Measurements from ENCODE around the gene DNASE1L3.
"Not testable (repeated sequence)": the region's sequence is repeated elsewhere in the genome, so short reads cannot be mapped to it uniquely, and the experiment has no call there.

DNASE1L3 gene, protein sequence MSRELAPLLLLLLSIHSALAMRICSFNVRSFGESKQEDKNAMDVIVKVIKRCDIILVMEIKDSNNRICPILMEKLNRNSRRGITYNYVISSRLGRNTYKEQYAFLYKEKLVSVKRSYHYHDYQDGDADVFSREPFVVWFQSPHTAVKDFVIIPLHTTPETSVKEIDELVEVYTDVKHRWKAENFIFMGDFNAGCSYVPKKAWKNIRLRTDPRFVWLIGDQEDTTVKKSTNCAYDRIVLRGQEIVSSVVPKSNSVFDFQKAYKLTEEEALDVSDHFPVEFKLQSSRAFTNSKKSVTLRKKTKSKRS

DNA sequence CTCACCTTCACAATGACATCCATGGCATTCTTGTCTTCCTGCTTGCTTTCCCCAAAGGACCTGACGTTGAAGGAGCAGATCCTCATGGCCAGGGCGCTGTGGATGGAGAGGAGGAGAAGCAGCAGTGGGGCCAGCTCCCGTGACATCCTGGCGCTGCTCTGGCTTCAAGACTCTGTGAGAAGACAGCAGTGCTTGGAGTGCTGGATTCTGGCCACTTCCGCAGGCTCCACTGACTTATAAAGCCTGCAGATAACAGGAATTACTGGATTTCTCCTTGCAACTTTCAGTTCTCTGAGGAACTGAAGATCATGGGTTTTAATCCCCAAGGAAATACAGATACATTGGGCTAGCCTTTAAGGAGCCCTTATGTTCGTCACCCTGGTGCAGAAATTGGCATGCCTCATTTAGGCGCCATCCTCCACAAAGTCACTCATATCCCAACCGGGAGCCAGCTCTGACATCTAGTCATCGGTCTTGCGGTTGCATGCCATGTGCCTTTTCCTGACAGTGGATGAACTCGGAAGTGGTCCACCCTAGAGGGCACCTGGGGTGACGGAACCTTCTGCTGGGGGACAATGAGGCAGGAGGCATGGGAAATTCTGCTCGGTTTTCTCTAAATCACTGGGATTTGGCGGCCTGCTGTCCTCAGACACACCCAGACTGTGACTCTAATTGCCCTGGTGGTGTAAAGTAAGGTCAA, at the start of gene DNASE1L3:
DNASE1L3 (minus strand) TSS at position 212 of the 700 bp plus-strand sequence; CDS start at position 146, 66 bp downstream.
- Histone ChIP-seq H3K4me1 (ENCODE audit: insufficient read depth, low read length) (peaks cover 13% of the 10 kb centered on the region; the same call in 1 of the 2 replicates), H3K9ac (ENCODE audit: low read depth, low read length) (no peak within 1 kb of the TSS), H3K9me3 (ENCODE audit: control insufficient read depth, insufficient read depth, low read length) (no peaks in the 10 kb centered on the region), H3K36me3 (ENCODE audit: insufficient read depth, low read length) (no peaks in the 10 kb centered on the region)

DNA sequence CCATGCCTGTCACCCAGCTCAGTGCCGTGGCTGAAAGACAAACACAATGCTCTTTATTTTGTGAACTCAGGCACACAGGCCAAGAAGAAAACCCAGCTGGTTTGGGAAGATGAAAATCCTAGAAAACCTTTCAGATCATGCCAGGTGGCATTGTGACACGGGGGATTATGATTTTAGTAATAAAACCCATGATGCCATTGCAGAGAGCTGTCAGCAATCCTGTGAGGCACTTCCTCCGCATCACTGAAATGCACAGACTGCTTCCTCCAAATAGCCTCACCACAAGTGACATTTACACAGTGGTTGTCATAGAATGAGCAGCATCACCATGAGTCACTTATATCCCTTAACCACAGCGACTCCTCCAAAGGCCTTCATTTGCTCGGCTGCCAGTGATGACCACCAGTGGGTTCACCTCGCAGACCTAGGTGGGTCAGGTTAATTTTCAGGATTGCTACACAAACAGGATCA, 49.5 kb upstream of the DNASE1L3 start:
- Histone ChIP-seq H3K36me3 (ENCODE audit: insufficient read depth, low read length) (no peaks in the 10 kb centered on the region), H3K4me1 (ENCODE audit: insufficient read depth, low read length) (no peaks in the 10 kb centered on the region), H3K9ac (ENCODE audit: low read depth, low read length) (no peak overlapping the region), H3K9me3 (ENCODE audit: control insufficient read depth, insufficient read depth, low read length) (no peaks in the 10 kb centered on the region)

DNA sequence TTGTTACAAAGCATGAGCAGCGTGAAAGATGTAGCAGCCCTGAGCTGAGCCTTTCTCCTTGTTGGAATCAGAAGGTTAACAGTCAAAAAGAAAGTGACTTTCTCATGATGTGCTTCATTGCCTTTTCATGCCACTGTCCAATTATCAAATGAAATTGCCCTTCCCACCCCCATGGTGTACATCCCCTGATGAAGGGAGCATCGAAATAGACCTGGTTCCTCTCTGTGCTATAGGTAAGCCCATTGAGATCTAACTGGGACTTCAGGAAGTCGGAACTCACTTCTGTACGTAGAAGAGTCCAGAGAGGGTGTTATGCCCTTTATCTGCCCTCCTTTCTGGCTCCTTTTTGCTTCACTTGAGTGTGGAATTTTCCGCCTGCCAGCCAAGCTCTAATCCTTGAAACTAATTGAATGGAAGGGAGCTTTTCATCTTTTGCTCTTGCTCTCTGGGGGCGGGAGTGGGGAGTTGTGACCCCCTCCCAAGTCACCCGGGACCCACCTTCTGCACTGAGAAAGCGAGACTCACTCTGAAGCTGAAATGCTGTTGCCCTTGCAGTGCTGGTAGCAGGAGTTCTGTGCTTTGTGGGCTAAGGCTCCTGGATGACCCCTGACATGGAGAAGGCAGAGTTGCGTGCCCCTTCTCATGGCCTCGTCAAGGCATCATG, 47.8 kb upstream of the DNASE1L3 start:
- Histone ChIP-seq H3K36me3 (ENCODE audit: insufficient read depth, low read length) (no peaks in the 10 kb centered on the region), H3K9me3 (ENCODE audit: control insufficient read depth, insufficient read depth, low read length) (no peaks in the 10 kb centered on the region), H3K9ac (ENCODE audit: low read depth, low read length) (no peak overlapping the region), H3K4me1 (ENCODE audit: insufficient read depth, low read length) (no peaks in the 10 kb centered on the region)

DNA sequence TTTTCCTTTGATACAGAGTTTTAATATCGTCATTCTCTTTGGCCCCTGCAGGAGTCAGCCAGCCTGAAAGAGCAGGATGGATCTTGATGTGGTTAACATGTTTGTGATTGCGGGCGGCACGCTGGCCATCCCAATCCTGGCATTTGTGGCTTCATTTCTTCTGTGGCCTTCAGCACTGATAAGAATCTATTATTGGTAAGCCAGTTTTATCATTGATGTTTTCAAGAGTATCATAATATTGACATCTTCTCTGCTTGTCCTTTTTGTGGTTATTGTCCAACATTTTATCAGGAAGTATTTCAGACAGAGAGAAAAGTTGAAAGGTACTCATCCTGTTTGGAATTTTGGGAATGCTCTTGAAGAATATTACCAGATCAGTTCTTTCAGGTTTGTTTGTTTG, 45.7 kb upstream of the DNASE1L3 start:
- Histone ChIP-seq H3K9ac (ENCODE audit: low read depth, low read length) (no peak overlapping the region), H3K36me3 (ENCODE audit: insufficient read depth, low read length) (no peaks in the 10 kb centered on the region), H3K9me3 (ENCODE audit: control insufficient read depth, insufficient read depth, low read length) (no peaks in the 10 kb centered on the region), H3K4me1 (ENCODE audit: insufficient read depth, low read length) (no peaks in the 10 kb centered on the region)

DNA sequence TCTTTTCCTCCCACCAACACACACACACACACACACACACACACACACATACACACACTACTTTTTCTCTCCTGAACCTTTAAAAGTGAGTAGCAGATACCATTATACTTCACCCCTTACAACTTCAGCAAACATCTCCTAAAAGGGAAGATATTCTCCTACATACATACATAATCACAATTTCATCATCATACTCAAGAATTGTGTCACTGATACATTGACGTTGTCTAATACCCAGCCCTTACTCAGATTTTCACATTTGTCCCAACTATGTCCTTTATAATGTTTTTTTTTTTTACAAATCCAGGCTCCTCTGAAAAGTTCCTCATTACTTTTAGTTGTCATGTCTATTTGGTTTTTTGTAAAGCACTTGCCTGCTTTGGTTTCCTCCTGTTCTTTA, 45.3 kb upstream of the DNASE1L3 start:
- Histone ChIP-seq H3K36me3 (ENCODE audit: insufficient read depth, low read length) (no peaks in the 10 kb centered on the region), H3K9me3 (ENCODE audit: control insufficient read depth, insufficient read depth, low read length) (no peaks in the 10 kb centered on the region), H3K4me1 (ENCODE audit: insufficient read depth, low read length) (no peaks in the 10 kb centered on the region), H3K9ac (ENCODE audit: low read depth, low read length) (no peak overlapping the region)

DNA sequence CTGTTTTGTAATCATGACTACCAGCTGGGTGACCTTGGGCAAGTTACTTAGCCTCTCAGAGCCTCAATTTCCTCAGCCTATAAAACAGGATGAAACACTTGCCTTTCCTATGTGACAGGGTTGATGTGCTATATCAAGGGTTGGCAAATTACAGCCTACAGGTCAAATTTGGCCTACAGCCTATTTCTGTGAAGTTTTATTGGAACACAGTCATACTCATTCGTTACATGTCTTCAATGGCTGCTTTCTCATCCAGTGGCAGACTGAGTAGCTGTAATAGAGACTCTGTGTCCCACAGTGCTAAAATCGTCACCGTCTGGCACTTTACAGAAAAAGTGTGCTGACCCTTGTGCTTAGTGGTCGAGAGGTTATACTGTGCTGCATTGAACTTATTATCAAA, 43.4 kb upstream of the DNASE1L3 start:
- no peak overlapping the region for H3K9ac ChIP-seq (ENCODE audit: low read depth, low read length)

DNA sequence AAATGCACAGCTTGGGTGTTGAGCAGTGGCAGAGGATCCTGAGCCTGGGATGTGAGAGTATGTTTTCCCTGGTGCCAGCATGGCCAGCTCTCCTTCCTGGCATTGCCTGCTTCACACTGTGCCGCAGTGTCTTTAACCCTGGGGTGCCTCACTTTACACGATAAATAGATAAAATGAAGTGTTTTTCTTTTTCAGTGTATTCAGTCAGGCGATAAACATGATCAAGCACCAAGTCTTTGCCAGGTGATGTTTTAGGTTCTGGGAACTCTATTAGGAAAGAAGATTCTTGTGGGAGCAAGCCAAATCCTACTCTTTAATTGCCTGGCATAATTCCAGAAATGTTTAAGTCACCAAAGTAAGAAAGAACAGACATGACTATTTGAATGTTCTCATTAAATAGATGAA, 40.9 kb upstream of the DNASE1L3 start:
- no peak overlapping the region for H3K9ac ChIP-seq (ENCODE audit: low read depth, low read length)
- H3K9me3 ChIP-seq (ENCODE audit: control insufficient read depth, insufficient read depth, low read length): no peaks in the 10 kb centered on the region
- H3K36me3 ChIP-seq (ENCODE audit: insufficient read depth, low read length): no peaks in the 10 kb centered on the region
- peaks cover 9% of the 10 kb centered on the region; the same call in 1 of the 2 replicates for H3K4me1 ChIP-seq (ENCODE audit: insufficient read depth, low read length)

More for the DNA sequence above, 43.4 kb upstream of the DNASE1L3 start:
- Histone ChIP-seq H3K4me1 (ENCODE audit: insufficient read depth, low read length) (peaks cover 9% of the 10 kb centered on the region; the same call in 1 of the 2 replicates), H3K9me3 (ENCODE audit: control insufficient read depth, insufficient read depth, low read length) (no peaks in the 10 kb centered on the region), H3K36me3 (ENCODE audit: insufficient read depth, low read length) (no peaks in the 10 kb centered on the region)

DNA sequence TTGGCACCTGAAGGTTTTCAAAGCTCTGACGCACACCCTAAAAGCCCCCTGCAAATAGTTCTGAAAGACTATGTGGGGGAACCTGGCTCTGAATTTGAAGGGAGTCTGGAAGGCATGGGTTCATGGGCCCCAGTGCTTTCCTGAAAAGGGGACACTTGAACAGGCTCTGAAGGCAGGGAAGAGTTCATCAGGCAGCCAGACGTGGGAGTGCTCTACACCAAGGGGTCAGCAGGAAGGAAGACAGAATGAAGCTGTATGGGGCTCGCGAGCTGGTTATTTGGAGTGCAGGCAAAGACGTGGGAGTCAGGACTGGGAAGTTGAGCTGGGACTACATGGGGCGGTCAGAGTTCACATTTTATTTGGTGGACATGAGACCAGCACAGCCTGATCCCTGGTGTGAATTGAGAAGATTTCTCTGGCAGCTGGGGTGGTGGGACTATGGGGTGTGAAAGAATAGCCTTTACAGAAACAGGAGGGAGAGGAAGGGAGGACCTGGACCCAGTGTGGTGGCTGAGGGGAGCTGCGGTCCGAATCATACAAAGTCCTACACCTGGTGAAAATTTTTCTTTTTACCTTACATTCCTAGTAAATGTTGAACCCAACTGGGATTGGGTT, 39.4 kb upstream of the DNASE1L3 start:
- Histone ChIP-seq H3K9me3 (ENCODE audit: control insufficient read depth, insufficient read depth, low read length) (no peaks in the 10 kb centered on the region), H3K36me3 (ENCODE audit: insufficient read depth, low read length) (no peaks in the 10 kb centered on the region), H3K4me1 (ENCODE audit: insufficient read depth, low read length) (peaks cover 9% of the 10 kb centered on the region; the same call in 1 of the 2 replicates), H3K9ac (ENCODE audit: low read depth, low read length) (no peak overlapping the region)

DNA sequence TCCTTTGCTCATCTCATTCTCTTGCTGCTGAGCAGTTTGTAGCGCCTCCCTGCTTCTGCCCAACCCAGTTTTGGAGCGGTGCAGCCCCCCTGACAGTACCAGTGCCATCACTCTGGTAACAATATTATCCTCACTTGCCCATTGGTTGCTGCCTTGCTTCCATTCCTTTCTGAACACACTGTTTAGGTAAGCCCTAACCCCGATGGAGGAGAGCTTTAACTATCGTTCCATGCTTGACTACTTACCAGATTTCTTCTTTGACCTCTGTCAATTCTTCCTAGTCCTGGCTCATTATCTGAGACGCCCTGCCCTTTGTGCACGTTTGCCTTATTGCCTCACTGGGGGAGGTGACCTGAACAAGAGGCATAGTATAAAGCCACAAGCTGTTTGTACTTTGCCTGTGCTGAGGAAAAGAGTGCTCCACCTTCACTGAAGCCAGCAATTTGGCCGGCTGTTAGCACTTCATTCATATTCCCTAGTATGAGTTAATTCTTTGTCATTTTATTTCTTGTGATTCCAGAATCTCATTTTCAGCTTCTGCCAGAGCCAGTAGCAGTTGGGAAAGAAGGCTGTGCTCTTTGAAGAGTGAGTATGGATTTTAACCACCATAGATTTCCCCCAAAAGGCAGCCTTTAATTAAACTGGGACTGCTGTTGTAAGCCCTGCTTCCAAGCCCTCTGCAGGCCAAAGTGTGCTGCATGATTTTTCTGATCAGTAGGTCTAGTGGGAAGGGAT, 38.8 kb upstream of the DNASE1L3 start:
- H3K4me1 ChIP-seq (ENCODE audit: insufficient read depth, low read length): peaks cover 9% of the 10 kb centered on the region; the same call in 1 of the 2 replicates
- H3K36me3 ChIP-seq (ENCODE audit: insufficient read depth, low read length): no peaks in the 10 kb centered on the region
- H3K9me3 ChIP-seq (ENCODE audit: control insufficient read depth, insufficient read depth, low read length): no peaks in the 10 kb centered on the region
- H3K9ac ChIP-seq (ENCODE audit: low read depth, low read length): no peak overlapping the region

DNA sequence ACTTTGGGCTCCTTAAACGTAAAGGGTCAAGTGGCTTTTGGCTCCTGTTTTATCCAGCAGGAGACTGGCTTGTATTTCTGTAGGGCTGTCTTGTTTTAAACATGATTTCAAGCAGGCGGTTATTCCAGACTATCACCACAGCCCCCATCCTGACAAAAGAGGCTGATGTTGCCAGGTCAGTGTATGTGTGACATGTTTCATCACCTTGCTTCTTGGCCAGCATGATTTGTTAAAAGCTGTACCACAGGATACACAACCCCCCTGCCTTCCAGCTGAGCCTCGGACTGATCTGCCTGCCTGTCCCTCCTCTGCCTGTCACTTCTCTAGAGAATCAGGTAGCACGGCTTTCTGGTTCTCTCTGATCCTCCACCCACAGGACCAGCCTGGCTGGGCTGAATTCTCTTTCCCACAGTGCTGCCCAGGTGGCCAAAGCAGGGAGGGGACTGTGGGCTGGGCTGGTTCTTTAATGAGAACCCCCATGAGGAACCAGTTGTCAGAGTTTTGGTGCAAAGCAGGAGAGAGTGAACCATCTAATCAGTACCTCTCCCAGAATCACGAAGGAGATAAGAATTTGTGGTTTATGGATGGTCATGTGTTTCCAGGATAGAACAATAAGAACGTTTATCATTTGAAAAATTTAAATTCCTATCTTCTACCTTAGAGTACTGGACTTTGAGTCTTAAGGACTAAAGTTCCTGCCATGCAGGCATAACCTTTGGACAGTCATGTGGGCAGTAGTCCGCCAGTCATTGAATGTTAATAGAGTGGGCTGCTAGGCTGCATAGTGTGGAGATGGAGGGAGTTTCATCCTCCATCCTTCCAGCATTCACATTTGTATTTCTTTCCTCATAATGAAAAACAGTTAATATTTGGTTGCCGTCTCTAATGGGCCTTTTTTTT, 35.6 kb upstream of the DNASE1L3 start:
- Histone ChIP-seq H3K9me3 (ENCODE audit: control insufficient read depth, insufficient read depth, low read length) (no peaks in the 10 kb centered on the region), H3K9ac (ENCODE audit: low read depth, low read length) (no peak overlapping the region), H3K36me3 (ENCODE audit: insufficient read depth, low read length) (no peaks in the 10 kb centered on the region), H3K4me1 (ENCODE audit: insufficient read depth, low read length) (peaks cover 9% of the 10 kb centered on the region; the same call in 1 of the 2 replicates)

DNA sequence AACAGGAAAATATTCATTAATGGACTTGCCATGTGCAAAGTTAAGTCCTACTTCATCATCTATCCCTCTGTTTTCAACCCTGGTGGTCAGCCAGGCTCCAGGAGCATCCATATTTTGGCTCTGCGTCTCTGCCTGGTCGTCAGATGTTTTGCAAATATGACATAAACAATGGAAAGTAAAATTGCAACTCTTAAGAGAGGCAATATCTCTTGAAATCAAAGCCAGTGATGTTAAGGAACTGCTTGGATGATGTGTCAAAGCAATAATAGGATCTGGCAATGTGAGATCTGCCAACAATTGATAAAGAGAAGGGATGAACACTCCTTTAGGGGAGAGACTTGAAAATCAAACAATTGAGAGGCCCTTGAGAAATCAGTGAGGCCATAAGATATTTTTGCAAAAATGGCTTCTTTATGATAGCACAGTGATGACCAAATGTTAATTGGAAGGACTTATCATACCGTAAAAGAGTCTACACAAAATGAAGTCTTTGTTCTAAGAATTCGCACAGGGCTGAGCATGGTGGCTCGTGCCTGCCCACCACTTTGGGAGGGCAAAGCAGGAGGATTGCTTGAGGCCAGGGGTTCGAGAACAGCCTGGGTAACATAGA, 33.3 kb upstream of the DNASE1L3 start:
- Histone ChIP-seq H3K9ac (ENCODE audit: low read depth, low read length) (no peak overlapping the region), H3K4me1 (ENCODE audit: insufficient read depth, low read length) (no peaks in the 10 kb centered on the region; the same call in 1 of the 2 replicates), H3K36me3 (ENCODE audit: insufficient read depth, low read length) (no peaks in the 10 kb centered on the region), H3K9me3 (ENCODE audit: control insufficient read depth, insufficient read depth, low read length) (no peaks in the 10 kb centered on the region)

DNA sequence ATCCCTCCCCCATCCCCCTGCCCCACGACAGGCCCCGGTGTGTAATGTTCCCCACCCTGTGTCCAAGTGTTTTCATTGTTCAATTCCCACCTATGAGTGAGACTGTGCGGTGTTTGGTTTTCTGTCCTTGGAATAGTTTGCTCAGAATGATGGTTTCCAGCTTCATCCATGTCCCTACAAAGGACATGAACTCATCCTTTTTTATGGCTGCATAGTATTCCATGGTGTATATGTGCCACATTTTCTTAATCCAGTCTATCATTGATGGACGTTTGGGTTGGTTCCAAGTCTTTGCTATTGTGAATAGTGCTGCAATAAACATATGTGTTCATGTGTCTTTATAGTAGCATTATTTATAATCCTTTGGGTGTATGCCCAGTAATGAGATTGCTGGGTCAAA, 32.1 kb upstream of the DNASE1L3 start:
- H3K9ac ChIP-seq (ENCODE audit: low read depth, low read length); H3K4me1 ChIP-seq (ENCODE audit: insufficient read depth, low read length); H3K9me3 ChIP-seq (ENCODE audit: control insufficient read depth, insufficient read depth, low read length); H3K36me3 ChIP-seq (ENCODE audit: insufficient read depth, low read length): not testable (repeated sequence)

DNA sequence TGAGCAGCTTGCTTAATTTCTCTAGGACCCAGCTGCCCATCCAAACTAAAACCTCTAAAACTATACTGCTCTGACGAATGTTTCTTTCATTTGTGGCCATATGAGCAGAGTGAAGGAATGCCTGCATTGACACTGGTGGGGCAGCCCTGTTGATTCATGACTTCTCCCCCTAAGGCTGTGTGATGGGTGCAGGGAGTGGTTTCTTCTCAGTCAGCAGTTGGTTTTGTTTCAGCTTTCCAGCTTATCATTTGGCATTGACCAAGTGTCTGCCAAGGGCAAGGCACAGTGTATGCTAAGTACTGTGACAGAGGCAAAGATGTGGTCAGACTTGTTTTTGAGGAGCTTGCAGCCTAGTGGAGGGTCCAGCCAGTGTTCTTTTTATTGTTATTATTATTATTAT, 31.6 kb upstream of the DNASE1L3 start:
- Histone ChIP-seq H3K36me3 (ENCODE audit: insufficient read depth, low read length) (no peaks in the 10 kb centered on the region), H3K4me1 (ENCODE audit: insufficient read depth, low read length) (no peaks in the 10 kb centered on the region; the same call in 1 of the 2 replicates), H3K9ac (ENCODE audit: low read depth, low read length) (no peak overlapping the region), H3K9me3 (ENCODE audit: control insufficient read depth, insufficient read depth, low read length) (no peaks in the 10 kb centered on the region)

Data from ES-I3 (cell line).